Astrocyte (in vitro differentiated cells and primary cell): ENCODE data around the gene CHRNE.

Source experiments
- CTCF ChIP-seq: IDR thresholded peaks from 2 replicates; pipeline ENCODE4 v1.5.1; 2011; ENCODE audit warnings: low read depth, mild to moderate bottlenecking, inconsistent platforms, low read length, moderate library complexity; ENCODE audit not compliant: insufficient read depth
- EZH2 ChIP-seq: IDR thresholded peaks from 2 replicates; pipeline ENCODE4 v1.6.1; 2012; ENCODE audit warnings: mild to moderate bottlenecking, low read length, inconsistent platforms; ENCODE audit not compliant: insufficient read depth

GRCh38 chr17:4935650-4936049 is 32.8 kb upstream of the CHRNE start:
- TF ChIP-seq CTCF (no peak), EZH2 (no peak)
